Stimulated activated CD8-positive, alpha-beta memory T cell treated with anti-CD3 and anti-CD28 coated beads, Interleukin-4, amount 100 ng/mL, for 1 hour (primary cell): Measurements from ENCODE around the gene GLRA2.

Experiments
- DNase-seq, 2 donors: peaks; one replicate each; pipeline ENCODE4 v3.0.0-alpha.2; 2020; ENCODE audit warnings: low read depth in 2 of 2, low spot score in 1 of 2

Gene GLRA2

GRCh38 chrX:14697451-14697850 is 168.1 kb downstream of the GLRA2 start:
- no peak for DNase-seq

- no peak for DNase-seq
These were observed 169.5 kb downstream of the GLRA2 start for GRCh38 chrX:14698790-14699189.

- DNase-seq, result no peak
These were observed 171.6 kb downstream of the GLRA2 start for GRCh38 chrX:14700982-14701381.

- DNase-seq, result no peak
These were observed 172.8 kb downstream of the GLRA2 start for GRCh38 chrX:14702145-14702544.

- DNase-seq, result no peak
These were observed 182.8 kb downstream of the GLRA2 start for GRCh38 chrX:14712096-14712495.

GRCh38 chrX:14717949-14718348 is 188.6 kb downstream of the GLRA2 start:
- no peak for DNase-seq

GRCh38 chrX:14718403-14718802 is 189.1 kb downstream of the GLRA2 start:
- DNase-seq, result no peak

- no peak for DNase-seq
These were observed 199.7 kb downstream of the GLRA2 start for GRCh38 chrX:14729058-14729457.

- no peak for DNase-seq
These were observed 209.3 kb downstream of the GLRA2 start for GRCh38 chrX:14738643-14739042.

GRCh38 chrX:14753441-14753840 is 224.1 kb downstream of the GLRA2 start:
- no peak for DNase-seq

- no peak for DNase-seq
These were observed 228.7 kb downstream of the GLRA2 start for GRCh38 chrX:14758029-14758491.

GRCh38 chrX:14775416-14775815 is 246.1 kb downstream of the GLRA2 start:
- no peak for DNase-seq

- DNase-seq, result no peak
These were observed 247.6 kb downstream of the GLRA2 start for GRCh38 chrX:14776901-14777300.

- DNase-seq, result no peak
These were observed 248.2 kb downstream of the GLRA2 start for GRCh38 chrX:14777525-14777924.

GRCh38 chrX:14779580-14779979 is 250.2 kb downstream of the GLRA2 start:
- no peak for DNase-seq
